Fibroblast of the conjunctiva (primary cell): ENCODE results near the gene OR4M2.
"Not testable (repeated sequence)": the region's sequence is repeated elsewhere in the genome, so short reads cannot be mapped to it uniquely, and the experiment has no call there.

ENCODE experiments used
- DNase-seq: peaks from one replicate; pipeline ENCODE4 v3.0.0-alpha.2; 2010; ENCODE audit warnings: low read depth

Gene OR4M2, protein sequence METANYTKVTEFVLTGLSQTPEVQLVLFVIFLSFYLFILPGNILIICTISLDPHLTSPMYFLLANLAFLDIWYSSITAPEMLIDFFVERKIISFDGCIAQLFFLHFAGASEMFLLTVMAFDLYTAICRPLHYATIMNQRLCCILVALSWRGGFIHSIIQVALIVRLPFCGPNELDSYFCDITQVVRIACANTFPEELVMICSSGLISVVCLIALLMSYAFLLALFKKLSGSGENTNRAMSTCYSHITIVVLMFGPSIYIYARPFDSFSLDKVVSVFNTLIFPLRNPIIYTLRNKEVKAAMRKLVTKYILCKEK

DNA sequence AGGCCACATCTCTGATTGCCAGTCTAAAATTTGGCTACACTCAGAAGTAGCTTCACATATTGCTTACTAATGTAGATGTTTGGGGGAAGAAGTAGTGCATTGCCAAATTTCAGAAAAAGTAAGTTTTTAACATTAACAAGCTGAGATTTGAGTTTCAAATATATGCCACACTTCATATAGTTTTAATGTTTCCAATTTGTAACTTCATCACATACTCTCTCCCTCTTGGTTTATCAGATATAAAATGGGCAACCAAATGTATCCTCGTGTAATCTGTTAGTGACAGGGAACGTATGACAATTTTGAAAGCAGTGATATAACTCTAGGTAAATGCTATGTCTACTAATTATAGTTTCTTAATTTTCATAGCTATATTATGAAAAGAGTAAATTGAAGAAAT, at the start of gene OR4M2:
Gene OR4M2, plus strand, starts transcription at position 301 of the 400 bp plus-strand sequence. Its CDS starts 98 bp downstream, at position 399.
- not testable (repeated sequence) for DNase-seq

DNA sequence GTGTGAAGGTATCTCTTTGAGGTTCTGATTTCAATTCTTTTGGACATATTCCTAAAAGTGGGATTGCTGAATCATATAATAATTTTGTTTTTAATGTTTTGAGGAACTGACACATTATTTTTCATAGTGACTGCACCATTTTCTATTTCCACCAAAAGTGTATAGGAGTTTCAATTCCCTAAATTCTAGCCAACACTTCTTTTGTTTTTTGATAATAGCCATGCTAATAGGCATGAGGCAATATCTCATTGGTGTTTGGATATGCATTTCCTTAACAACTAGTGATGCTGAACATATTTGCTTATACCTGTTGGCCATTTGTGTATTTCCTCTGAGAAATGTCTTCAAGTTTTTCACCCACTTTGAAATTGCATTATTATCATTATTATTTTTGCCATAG, 11.1 kb upstream of the OR4M2 start:
- not testable (repeated sequence) for DNase-seq

DNA sequence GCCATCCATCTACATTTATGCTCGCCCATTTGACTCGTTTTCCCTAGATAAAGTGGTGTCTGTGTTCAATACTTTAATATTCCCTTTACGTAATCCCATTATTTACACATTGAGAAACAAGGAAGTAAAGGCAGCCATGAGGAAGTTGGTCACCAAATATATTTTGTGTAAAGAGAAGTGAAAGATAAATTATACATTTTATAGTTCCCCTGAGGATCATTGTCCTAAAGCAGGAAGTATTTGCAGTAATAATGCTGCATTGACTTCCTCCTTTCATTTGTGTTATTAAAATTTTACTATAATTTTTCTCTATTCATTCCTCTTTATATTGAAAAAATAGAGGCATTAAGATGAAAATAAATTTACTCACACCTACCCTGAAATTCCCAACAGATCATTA, 1.1 kb downstream of the OR4M2 start:
- not testable (repeated sequence) for DNase-seq

DNA sequence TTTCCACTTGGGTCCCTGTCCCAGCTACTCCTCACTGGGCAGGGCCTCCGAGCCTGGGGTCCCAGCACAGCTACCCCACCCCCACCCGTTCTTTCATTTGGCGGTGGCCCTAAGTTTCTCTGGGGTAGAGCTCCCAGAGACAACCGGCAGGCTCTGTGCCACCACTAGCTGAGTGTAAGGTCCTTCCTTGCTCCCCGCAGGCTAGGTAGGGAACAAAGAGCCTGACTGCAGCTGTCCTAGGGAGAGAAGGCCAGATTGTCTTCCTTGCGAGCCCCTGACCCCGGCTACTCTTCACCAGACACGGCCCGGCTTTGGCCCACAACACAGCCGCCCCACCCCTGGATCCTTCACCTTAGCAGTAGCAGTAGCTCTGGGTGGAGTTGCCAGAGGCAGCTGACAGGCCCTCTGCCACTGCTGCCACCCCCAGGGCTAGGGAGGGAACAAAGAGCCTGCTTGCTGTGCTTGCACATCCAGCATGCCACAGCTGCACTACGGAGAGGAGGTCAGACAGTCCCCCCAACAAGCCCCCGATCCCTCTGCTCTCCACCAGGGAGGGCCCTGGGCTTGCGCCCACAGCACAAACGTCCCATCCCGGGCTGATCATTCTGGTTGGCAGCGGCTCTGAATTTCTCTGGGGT, 18.4 kb downstream of the OR4M2 start:
- not testable (repeated sequence) for DNase-seq

DNA sequence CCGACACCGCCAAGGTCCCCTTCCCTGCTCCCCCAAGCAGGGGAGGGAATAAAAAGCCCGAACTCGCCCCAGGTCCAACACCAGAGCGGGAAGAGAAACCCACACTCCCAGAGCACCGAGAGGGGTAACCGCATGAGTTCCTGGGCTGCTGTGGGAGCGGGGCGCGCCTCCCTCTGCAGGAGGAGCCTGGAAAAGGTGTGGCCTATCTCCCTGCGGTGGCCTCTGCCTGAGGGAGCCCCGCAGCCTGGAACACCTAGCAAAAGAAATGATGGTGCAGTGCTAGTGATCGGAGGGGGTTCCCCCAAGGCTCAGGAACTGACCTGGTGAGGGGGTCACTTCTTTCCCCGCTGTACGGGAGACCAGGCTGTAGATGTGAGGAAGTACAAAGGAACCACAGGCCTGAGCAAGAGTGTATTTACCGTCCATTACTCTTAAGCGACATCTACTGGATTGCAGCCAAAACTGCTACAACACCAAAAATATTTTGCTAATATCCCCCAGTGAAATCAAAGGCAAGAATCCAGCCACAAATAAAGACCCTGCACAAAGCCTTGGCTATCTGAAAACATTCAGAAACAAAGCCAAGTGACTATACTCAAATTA, 19.1 kb downstream of the OR4M2 start:
- not testable (repeated sequence) for DNase-seq

- DNase-seq = not testable (repeated sequence)
Measured at GRCh38 chr15:22122033-22122432, 41.7 kb downstream of the OR4M2 start.
